IMR-90 (cell line): Measurements from ENCODE around the gene FMNL1.

Source experiments
- BHLHE40 ChIP-seq: fragments of 150-350 bp; IDR thresholded peaks from 2 replicates; pipeline ENCODE4 v1.6.1; 2016; ENCODE audit warnings: mild to moderate bottlenecking, low read depth, low read length
- CEBPB ChIP-seq: IDR thresholded peaks from 2 replicates; pipeline ENCODE4 v1.6.1; 2012; ENCODE audit warnings: low read depth, low read length, improper control_type of control experiment
- CHD1 ChIP-seq: IDR thresholded peaks from 2 replicates; pipeline ENCODE4 v1.6.1; 2012; ENCODE audit warnings: low read depth, low read length, improper control_type of control experiment
- TF ChIP-seq, protein P1 (sequence below): conservative IDR thresholded peaks from 2 replicates; pipeline ENCODE4 v1.5.1; 2012; ENCODE audit warnings: mild to moderate bottlenecking, low read depth, low read length, improper control_type of control experiment

- no peak for TF ChIP-seq CEBPB
- no peak for TF ChIP-seq BHLHE40
- TF ChIP-seq CHD1, result no peak
- TF ChIP-seq, protein P1, sequence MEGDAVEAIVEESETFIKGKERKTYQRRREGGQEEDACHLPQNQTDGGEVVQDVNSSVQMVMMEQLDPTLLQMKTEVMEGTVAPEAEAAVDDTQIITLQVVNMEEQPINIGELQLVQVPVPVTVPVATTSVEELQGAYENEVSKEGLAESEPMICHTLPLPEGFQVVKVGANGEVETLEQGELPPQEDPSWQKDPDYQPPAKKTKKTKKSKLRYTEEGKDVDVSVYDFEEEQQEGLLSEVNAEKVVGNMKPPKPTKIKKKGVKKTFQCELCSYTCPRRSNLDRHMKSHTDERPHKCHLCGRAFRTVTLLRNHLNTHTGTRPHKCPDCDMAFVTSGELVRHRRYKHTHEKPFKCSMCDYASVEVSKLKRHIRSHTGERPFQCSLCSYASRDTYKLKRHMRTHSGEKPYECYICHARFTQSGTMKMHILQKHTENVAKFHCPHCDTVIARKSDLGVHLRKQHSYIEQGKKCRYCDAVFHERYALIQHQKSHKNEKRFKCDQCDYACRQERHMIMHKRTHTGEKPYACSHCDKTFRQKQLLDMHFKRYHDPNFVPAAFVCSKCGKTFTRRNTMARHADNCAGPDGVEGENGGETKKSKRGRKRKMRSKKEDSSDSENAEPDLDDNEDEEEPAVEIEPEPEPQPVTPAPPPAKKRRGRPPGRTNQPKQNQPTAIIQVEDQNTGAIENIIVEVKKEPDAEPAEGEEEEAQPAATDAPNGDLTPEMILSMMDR, result no peak
Observed at GRCh38 chr17:45189009-45189408, 32.7 kb upstream of the FMNL1 start.
